GM21528 (cell line): Measurements from ENCODE around the gene TNFRSF1A.
"Not testable (repeated sequence)": the region's sequence is repeated elsewhere in the genome, so short reads cannot be mapped to it uniquely, and the experiment has no call there.

ENCODE experiments used
- ATAC-seq: cut with Tn5 transposase; IDR thresholded peaks from one replicate; pipeline ENCODE4 v1.9.1; 2021; ENCODE audit warnings: mild to moderate bottlenecking, moderate library complexity; ENCODE audit not compliant: unreplicated experiment, low FRiP score

Gene TNFRSF1A

GRCh38 chr12:6310771-6311610 lies 30.9 kb downstream of the TNFRSF1A start:
- no peak for ATAC-seq

GRCh38 chr12:6307529-6307928 lies 34.3 kb downstream of the TNFRSF1A start:
- no peak for ATAC-seq

GRCh38 chr12:6306599-6307220 lies 35.2 kb downstream of the TNFRSF1A start:
- no peak for ATAC-seq

GRCh38 chr12:6306151-6306550 lies 35.7 kb downstream of the TNFRSF1A start:
- ATAC-seq: no peak

GRCh38 chr12:6303071-6303470 lies 38.8 kb downstream of the TNFRSF1A start:
- no peak for ATAC-seq

GRCh38 chr12:6302621-6303020 lies 39.3 kb downstream of the TNFRSF1A start:
- ATAC-seq: no peak

- ATAC-seq: no peak
Observed at GRCh38 chr12:6301721-6302120, 40.2 kb downstream of the TNFRSF1A start.

GRCh38 chr12:6297170-6297569 lies 44.7 kb downstream of the TNFRSF1A start:
- ATAC-seq: no peak

GRCh38 chr12:6295094-6295811 lies 46.6 kb downstream of the TNFRSF1A start:
- ATAC-seq: no peak

- no peak for ATAC-seq
Observed at GRCh38 chr12:6294156-6295093, 47.5 kb downstream of the TNFRSF1A start.

- no peak for ATAC-seq
Observed at GRCh38 chr12:6292606-6293005, 49.3 kb downstream of the TNFRSF1A start.

- ATAC-seq: not testable (repeated sequence)
Observed at GRCh38 chr12:6289906-6290305, 52.0 kb downstream of the TNFRSF1A start.

GRCh38 chr12:6289081-6289480 lies 52.8 kb downstream of the TNFRSF1A start:
- ATAC-seq: not testable (repeated sequence)

GRCh38 chr12:6288235-6288634 lies 53.6 kb downstream of the TNFRSF1A start:
- ATAC-seq: no peak

- no peak for ATAC-seq
Observed at GRCh38 chr12:6285532-6286306, 56.2 kb downstream of the TNFRSF1A start.

- ATAC-seq: no peak
Observed at GRCh38 chr12:6285063-6285477, 56.8 kb downstream of the TNFRSF1A start.

- ATAC-seq: no peak
Observed at GRCh38 chr12:6284273-6284672, 57.6 kb downstream of the TNFRSF1A start.

GRCh38 chr12:6282453-6282840 lies 59.4 kb downstream of the TNFRSF1A start:
- ATAC-seq: no peak

GRCh38 chr12:6281081-6281809 lies 60.6 kb downstream of the TNFRSF1A start:
- ATAC-seq: no peak
